Mucosa of descending colon (tissue), 3 donors: ENCODE measurements around the gene TFB2M. TPM values are rescaled to one million over a fixed set of nuclear protein-coding genes. Genes with fewer than 3 reads are reported as not detected.

Experiments used
- ATAC-seq: fragments of 200-7000 bp; cut with Tn5 transposase; one replicate; pipeline ENCODE4 v1.9.1; 2020; ENCODE audit warnings: mild to moderate bottlenecking, moderate library complexity
- DNase-seq, 3 donors: peaks; one replicate each; pipeline ENCODE4 v3.0.0-alpha.2; 2020
- H3K36me3 ChIP-seq: fragments of 200-600 bp; one replicate; pipeline ENCODE4 v1.8.0; 2021; ENCODE audit warnings: low read depth, mild to moderate bottlenecking
- H3K4me1 ChIP-seq: fragments of 200-600 bp; one replicate; pipeline ENCODE4 v1.8.0; 2021; ENCODE audit warnings: low read depth, mild to moderate bottlenecking
- H3K4me3 ChIP-seq: fragments of 200-600 bp; one replicate; pipeline ENCODE4 v1.8.0; 2021; ENCODE audit warnings: mild to moderate bottlenecking
- H3K9me3 ChIP-seq: fragments of 200-600 bp; one replicate; pipeline ENCODE4 v1.8.0; 2021; ENCODE audit warnings: mild to moderate bottlenecking
- intact Hi-C, 2 donors: fragments of 100-400 bp; cut with DNase I in 1 of 2; cut with micrococcal nuclease in 1 of 2; formaldehyde crosslinking; loops; one replicate each; pipeline versions ENCODE4 v1.11.0 to v1.11.1; 2022; cut with DNase I, micrococcal nuclease
- total RNA-seq, 3 donors: library from RNA; stranded (reverse); fragmentation: NEBNext Ultra II Directional in 2 of 3; extraction: Animal tissue kit (Norgen Biotek cat#: 25700) in 2 of 3; gene quantifications; one replicate each; pipeline versions ENCODE4 v1.2.1 to v1.2.4, GENCODE V29; 2021 to 2023
- TF ChIP-seq, protein P1 (sequence below): fragments of 200-600 bp; IDR thresholded peaks from one replicate; pipeline ENCODE4 v1.8.0; 2022; ENCODE audit warnings: antibody characterized with exemption, mild to moderate bottlenecking
- donor health status: DM: no; HTN: no; CAD: no; lungs with moderate emphysema.
- donor health status: DM: no; HTN: no; CAD: no.
- donor health status: DM: no; HTN: yes; CAD: no.

The TFB2M gene
- total RNA-seq, 3 donors from 2014 or later: 10.3 to 12.9 (median 10.5) TPM

DNA sequence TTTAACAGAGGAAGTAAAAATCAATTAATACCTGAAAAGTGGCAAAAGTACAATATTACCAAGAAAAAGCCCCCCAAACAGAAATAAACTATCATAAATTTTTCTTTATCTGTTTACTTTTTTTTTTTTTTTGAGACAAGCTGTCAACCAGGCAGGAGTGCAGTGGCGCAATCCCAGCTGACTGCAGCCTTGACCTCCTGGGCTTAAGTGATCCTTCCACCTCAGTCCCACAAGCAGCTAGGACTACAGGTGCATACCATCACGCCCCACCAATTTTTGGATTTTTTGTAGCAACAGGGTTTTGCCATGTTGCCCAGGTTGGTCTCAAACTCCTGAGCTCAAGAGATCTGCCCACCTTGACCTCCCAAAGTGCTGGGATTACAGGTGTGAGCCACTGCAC, 8.0 kb downstream of the TFB2M start:
- intact Hi-C loops: no loop called here
- Histone ChIP-seq H3K9me3 (no peaks in the 10 kb centered on the region), H3K4me3 (no peak overlapping the region), H3K36me3 (no peaks in the 10 kb centered on the region), H3K4me1 (no peaks in the 10 kb centered on the region)
- ATAC-seq (no peak), DNase-seq (no peak)
- TF ChIP-seq, protein P1, sequence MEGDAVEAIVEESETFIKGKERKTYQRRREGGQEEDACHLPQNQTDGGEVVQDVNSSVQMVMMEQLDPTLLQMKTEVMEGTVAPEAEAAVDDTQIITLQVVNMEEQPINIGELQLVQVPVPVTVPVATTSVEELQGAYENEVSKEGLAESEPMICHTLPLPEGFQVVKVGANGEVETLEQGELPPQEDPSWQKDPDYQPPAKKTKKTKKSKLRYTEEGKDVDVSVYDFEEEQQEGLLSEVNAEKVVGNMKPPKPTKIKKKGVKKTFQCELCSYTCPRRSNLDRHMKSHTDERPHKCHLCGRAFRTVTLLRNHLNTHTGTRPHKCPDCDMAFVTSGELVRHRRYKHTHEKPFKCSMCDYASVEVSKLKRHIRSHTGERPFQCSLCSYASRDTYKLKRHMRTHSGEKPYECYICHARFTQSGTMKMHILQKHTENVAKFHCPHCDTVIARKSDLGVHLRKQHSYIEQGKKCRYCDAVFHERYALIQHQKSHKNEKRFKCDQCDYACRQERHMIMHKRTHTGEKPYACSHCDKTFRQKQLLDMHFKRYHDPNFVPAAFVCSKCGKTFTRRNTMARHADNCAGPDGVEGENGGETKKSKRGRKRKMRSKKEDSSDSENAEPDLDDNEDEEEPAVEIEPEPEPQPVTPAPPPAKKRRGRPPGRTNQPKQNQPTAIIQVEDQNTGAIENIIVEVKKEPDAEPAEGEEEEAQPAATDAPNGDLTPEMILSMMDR: no peak

DNA sequence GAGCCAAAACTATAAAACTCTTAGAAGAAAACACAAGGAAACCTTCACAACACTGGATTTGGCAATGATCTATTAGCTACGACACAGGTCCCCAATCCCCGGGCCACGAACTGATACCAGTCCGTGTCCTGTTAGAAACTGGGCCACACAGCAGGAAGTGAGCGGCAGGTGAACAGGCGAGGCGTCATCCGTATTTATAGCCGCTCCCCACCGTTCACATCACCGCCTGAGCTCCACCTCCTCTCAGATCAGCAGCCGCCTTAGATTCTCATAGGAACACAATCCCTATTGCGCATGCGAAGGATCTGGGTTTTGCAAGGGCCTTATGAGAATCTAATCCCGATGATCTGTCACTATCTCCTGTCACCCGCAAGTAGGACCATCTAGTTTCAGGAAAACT, 11.9 kb downstream of the TFB2M start:
- H3K9me3 ChIP-seq: no peaks in the 10 kb centered on the region
- intact Hi-C loops: no loop called here
- H3K36me3 ChIP-seq: peaks cover 3% of the 10 kb centered on the region
- DNase-seq: no peak
- no peaks in the 10 kb centered on the region for H3K4me1 ChIP-seq
- no peak for ATAC-seq
- TF ChIP-seq, protein P1: no peak
- H3K4me3 ChIP-seq: no peak overlapping the region

DNA sequence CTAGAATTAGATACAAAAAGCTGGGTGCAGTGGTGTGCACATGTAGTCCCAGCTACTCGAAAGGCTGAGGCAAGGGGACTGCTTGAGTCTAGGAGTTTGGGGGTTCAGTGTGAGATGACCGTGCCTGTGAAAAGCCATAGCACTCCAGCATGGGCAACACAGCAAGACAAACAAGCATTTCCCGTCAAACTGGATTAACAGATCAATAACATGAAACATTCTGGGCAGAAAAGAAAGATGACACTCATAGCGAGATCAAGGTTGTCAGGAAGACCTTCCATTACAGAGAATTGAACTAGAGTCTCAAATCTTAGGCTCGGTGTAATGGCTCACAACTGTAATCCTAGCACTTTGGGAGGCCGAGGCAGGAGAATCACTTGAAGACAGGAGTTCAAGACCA, 14.0 kb downstream of the TFB2M start:
- intact Hi-C loops: no loop called here
- ATAC-seq (no peak), DNase-seq (no peak)
- no peaks in the 10 kb centered on the region for H3K4me1 ChIP-seq
- H3K36me3 ChIP-seq: peaks cover 3% of the 10 kb centered on the region
- no peak overlapping the region for H3K4me3 ChIP-seq
- TF ChIP-seq, protein P1: no peak
- H3K9me3 ChIP-seq: no peaks in the 10 kb centered on the region

DNA sequence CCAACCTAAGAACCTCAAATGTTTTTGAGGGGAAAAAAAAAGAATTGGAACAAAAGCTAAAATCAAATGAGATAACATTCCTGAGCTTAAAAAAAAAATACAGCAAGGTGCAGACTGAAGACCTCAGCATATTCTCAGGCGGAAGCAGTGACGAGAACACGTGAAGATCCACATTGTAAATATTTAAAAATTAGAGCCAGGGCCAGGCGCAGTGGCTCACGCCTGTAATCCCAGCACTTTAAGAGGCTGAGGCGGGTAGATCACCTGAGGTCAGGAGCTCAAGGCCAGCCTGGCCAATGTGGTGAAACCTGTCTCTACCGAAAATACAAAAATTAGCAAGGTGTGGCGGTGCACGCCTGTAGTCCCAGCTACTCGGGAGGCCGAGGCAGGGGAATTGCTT, 15.7 kb downstream of the TFB2M start:
- intact Hi-C loops: no loop called here
- Histone ChIP-seq H3K4me3 (no peak overlapping the region), H3K9me3 (no peaks in the 10 kb centered on the region), H3K4me1 (no peaks in the 10 kb centered on the region), H3K36me3 (peaks cover 3% of the 10 kb centered on the region)
- DNase-seq (no peak), ATAC-seq (no peak)
- TF ChIP-seq, protein P1: no peak

DNA sequence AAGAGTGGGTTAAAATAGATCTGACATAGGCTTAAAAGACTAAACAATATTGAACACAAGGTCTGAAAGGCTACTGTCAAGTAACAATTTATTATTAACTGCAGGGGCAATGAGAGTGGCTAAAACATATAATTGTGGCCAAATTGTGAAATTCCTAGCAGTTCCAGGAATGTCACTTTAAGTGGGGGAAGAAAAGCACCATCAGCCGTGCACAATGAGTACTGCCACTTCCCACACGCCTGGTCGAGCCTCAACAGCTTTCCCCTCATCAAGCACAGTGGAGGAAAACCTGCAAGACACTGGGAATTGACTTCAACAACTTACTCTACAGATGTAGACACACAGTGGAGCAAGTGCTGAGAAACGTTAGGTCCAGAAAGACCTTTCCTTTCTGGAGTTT, 16.4 kb downstream of the TFB2M start:
- ATAC-seq: no peak
- DNase-seq: no peak
- Histone ChIP-seq H3K4me1 (no peaks in the 10 kb centered on the region), H3K9me3 (no peaks in the 10 kb centered on the region), H3K4me3 (no peak overlapping the region), H3K36me3 (peaks cover 3% of the 10 kb centered on the region)
- intact Hi-C loops: no loop called here
- TF ChIP-seq, protein P1: no peak

DNA sequence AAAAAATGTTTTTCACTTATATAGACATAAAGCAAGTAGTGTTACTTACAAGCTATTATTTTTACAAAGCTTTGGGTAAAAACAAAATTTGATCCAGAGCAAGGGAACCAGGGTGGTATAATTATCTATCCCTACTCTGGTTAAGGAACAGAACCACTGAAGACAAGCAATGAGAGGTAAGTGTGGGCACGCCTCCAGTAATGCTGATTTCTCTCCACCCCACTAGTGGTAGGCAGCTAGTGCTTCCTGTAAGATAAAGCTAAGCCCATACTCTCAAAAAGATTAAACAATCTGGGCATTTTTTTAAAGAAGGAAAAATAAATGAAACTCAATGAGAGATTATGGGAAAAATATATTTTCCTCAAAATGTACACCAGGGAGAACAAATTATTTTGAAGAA, 22.1 kb downstream of the TFB2M start:
- no peak for ATAC-seq
- TF ChIP-seq, protein P1: no peak
- H3K9me3 ChIP-seq: no peaks in the 10 kb centered on the region
- intact Hi-C loops: no loop called here
- peaks cover 8% of the 10 kb centered on the region for H3K36me3 ChIP-seq
- no peak overlapping the region for H3K4me3 ChIP-seq
- no peaks in the 10 kb centered on the region for H3K4me1 ChIP-seq
- no peak for DNase-seq
